Activated T-cell treated with anti-CD3 and anti-CD28 coated beads, Interleukin-2, amount 50 U/mL, for 4 hours (primary cell): Measurements from ENCODE around the gene ZC3H13. TPM values are rescaled to one million over a fixed set of nuclear protein-coding genes. Genes with fewer than 3 reads are reported as not detected.

Source experiments
- ATAC-seq, 2 donors: fragments of 200-7000 bp; cut with Tn5 transposase; one replicate each; pipeline ENCODE4 v1.10.0; 2021
- DNase-seq: peaks from one replicate; pipeline ENCODE4 v3.0.0-alpha.2; 2020
- H3K27me3 Mint-ChIP-seq: one replicate; pipeline ENCODE4 v1.8.0; 2021; ENCODE audit warnings: low read depth, mixed read lengths
- H3K36me3 Mint-ChIP-seq: one replicate; pipeline ENCODE4 v1.8.0; 2022; ENCODE audit warnings: mixed read lengths; ENCODE audit not compliant: insufficient read depth
- H3K4me1 Mint-ChIP-seq: one replicate; pipeline ENCODE4 v1.8.0; 2021; ENCODE audit warnings: low read depth, mixed read lengths
- H3K4me3 Mint-ChIP-seq: one replicate; pipeline ENCODE4 v1.8.0; 2021; ENCODE audit warnings: mild to moderate bottlenecking, moderate library complexity, mixed read lengths
- H3K9me3 Mint-ChIP-seq: one replicate; pipeline ENCODE4 v1.8.0; 2021; ENCODE audit warnings: mixed read lengths
- total RNA-seq, 3 donors: library from RNA; stranded (reverse); gene quantifications; one replicate each; pipeline ENCODE4 v1.2.1, GENCODE V29; 2021

ZC3H13 gene
- total RNA-seq, 3 donors from 2014 or later: 52.2 to 59.7 (median 56.1) TPM

DNA sequence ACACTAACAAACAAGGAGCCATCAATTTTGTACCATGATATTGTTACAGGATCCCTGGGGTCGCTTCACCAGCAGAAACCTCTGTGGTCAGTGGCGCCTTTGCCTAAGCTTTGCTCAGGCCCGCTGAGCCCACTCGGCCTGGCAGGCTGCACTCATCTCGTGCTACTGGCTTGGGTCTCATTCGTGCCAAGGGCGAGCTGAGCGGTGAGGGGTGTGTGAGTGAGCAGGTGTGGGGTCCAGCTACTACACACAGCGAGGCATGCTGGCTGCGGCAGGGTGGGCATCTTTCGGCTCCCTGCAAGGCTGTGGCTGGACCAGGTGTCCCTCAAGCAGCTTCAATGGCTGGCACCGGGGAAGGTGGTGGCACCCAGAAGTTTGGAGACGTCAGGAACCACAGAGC is 33.2 kb upstream of the ZC3H13 start:
- DNase-seq: no peak

DNA sequence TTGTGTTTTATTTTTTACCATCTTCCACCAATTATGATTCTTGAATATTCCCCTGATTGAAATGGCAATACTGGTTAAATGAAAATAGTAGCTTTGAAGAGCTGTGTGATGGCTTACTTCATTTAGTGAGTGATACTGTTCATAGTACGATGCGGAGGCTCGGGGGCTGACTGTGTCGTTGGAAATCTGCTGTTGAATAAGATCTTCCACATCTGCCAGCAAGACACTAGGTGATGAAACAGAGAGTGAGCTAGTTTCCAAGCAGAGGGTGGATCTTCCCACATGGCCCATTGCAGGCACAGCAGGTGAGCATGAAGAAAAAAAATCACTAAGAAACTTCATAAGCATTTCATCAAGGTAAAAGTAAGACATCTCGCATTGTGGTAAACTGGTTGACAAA is 29.8 kb upstream of the ZC3H13 start:
- no peak overlapping the region for H3K4me3 Mint-ChIP-seq
- no peak for DNase-seq
- no peaks in the 10 kb centered on the region for H3K9me3 Mint-ChIP-seq
- H3K36me3 Mint-ChIP-seq: no peaks in the 10 kb centered on the region
- peaks cover 13% of the 10 kb centered on the region for H3K4me1 Mint-ChIP-seq
- no peaks in the 10 kb centered on the region for H3K27me3 Mint-ChIP-seq
- ATAC-seq: no peak

More for the DNA sequence above, 33.2 kb upstream of the ZC3H13 start:
- H3K9me3 Mint-ChIP-seq: no peaks in the 10 kb centered on the region
- H3K27me3 Mint-ChIP-seq: no peaks in the 10 kb centered on the region
- no peak for ATAC-seq
- H3K36me3 Mint-ChIP-seq: no peaks in the 10 kb centered on the region
- no peak overlapping the region for H3K4me3 Mint-ChIP-seq
- H3K4me1 Mint-ChIP-seq: no peaks in the 10 kb centered on the region

DNA sequence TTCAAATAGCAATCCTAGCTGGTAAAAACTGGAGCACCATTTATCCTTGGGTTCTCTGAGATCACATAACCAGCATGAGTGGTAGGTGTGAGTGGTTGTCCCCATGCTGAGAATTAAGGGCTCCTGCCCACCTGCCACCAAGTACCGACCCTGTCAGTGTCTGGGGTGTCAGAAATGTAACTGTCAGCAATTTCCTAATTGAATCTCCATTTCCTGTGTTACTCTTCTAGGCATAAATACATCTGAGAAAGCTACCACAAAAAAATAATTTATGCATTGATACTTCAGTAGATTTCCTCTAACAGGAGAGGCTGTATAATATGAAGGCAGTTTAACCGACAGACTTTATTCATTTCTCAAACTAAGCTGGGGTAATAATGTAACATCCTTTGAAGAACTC is 27.2 kb upstream of the ZC3H13 start:
- peak in 1 of 2 donors; percentile 43 for ATAC-seq

DNA sequence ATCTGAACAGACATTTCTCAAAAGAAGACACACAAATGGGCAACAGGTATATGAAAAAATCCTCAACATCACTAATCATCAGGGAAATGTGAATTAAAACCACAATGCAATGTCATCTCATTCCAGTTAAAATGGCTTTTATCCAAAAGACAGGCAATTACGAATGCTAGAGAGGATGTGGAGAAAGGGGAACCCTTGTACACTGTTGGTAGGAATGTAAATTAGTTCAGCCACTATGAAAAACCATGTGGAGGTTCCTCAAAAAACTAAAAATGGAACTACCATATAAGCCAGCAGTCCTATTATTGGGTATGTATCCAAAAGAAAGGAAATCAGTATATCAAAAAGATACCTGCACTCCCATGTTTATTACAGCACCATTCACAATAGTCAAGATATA is 24.7 kb upstream of the ZC3H13 start:
- Mint-ChIP-seq H3K9me3 (no peaks in the 10 kb centered on the region), H3K27me3 (no peaks in the 10 kb centered on the region), H3K4me3 (no peak overlapping the region), H3K4me1 (peaks cover 13% of the 10 kb centered on the region), H3K36me3 (no peaks in the 10 kb centered on the region)
- no peak for DNase-seq
- no peak for ATAC-seq

More for the DNA sequence above, 27.2 kb upstream of the ZC3H13 start:
- Mint-ChIP-seq H3K27me3 (no peaks in the 10 kb centered on the region), H3K9me3 (no peaks in the 10 kb centered on the region), H3K36me3 (no peaks in the 10 kb centered on the region), H3K4me1 (peaks cover 13% of the 10 kb centered on the region), H3K4me3 (no peak overlapping the region)
- DNase-seq: no peak

DNA sequence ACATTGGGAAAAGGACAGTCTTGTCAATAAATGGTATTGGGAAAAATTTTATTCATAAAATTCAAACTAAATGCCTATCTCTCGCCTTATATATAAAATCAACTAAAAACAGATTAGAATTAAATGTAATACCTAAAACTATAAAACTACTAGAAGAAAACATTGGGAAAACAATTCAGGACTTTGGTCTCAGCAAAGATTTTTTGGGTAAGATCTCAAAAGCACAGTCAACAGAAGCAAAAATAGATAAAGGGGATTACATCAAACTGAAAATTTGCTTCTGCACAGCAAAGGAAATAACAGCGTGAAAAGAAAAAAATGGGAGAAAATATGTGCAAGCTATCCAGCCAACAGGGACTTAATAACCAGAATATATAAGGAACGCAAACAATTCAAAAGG is 24.3 kb upstream of the ZC3H13 start:
- Mint-ChIP-seq H3K4me3 (no peak overlapping the region), H3K9me3 (no peaks in the 10 kb centered on the region), H3K36me3 (no peaks in the 10 kb centered on the region), H3K4me1 (peaks cover 13% of the 10 kb centered on the region), H3K27me3 (no peaks in the 10 kb centered on the region)
- no peak for ATAC-seq
- no peak for DNase-seq

DNA sequence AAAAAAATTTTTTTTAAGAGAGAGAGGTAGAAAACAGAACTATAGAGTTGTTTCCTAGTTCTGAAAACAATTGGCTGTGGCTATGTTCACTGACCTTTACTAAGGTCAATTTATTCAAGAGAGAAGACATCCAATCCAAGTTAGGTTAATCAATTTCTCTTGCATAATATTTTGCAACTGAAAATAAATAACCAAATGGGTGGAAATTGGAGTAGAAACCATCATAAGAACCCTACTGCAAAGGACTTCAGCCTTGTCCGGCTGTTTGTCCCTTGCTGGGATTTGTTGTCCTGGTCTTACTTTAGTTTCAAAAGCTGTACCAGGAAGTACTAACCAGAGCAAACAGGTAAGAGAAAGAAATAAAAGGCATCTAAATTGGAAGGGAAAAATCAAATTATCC is 23.3 kb upstream of the ZC3H13 start:
- no peaks in the 10 kb centered on the region for H3K27me3 Mint-ChIP-seq
- H3K9me3 Mint-ChIP-seq: no peaks in the 10 kb centered on the region
- ATAC-seq (no peak), DNase-seq (no peak)
- no peak overlapping the region for H3K4me3 Mint-ChIP-seq
- no peaks in the 10 kb centered on the region for H3K36me3 Mint-ChIP-seq
- peaks cover 13% of the 10 kb centered on the region for H3K4me1 Mint-ChIP-seq

DNA sequence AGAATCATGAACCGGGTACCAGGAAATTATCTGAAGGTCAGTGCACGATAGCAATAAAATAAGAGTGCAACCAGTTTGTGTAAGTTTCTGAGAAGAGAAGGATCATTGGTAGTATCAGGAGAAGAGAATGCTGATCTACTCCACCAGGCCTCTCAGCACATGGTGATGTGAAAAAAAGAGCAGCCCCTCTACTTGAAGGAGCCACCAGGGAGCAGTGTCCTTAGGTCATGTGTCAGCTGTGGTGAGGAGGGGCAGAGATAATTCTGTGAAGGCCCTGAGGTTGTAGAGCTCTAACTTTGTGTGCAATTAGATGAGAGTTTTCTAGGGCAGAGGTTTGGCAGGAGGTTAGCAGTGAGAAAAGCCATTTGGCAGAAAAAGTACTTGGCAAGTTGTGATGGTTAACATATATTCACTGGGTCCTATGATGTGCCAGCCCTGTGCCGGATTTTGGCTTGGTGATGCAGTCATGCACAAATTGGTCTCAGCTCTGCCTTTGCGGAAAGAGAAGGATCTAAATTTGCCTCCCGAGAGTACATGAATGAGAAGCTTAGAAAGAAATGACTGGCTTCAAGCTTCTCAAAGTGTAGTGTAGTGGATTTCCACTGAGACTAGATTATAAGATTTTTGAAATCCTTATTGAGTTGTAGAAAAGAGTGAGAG is 19.2 kb upstream of the ZC3H13 start:
- peaks cover 3% of the 10 kb centered on the region for H3K27me3 Mint-ChIP-seq

DNA sequence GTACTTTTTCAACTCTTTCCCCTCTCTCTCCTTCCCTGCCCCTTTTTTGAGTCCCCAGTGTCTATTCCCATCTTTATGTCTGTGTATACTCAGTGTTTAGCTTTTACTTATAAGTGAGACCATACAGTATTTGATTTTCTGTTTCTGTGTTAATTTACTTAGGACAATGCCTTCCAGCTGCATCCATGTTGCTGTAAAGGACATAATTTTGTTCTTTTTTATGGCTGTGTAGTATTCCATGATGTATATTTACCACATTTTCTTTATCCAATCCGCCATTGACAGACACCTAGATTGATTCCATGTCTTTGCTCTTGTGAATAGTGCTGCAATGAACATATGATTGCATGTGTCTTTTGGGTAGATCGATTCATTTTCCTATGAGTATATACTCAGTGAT is 10.7 kb upstream of the ZC3H13 start:
- ATAC-seq (no peak), DNase-seq (no peak)
- Mint-ChIP-seq H3K36me3 (no peaks in the 10 kb centered on the region), H3K4me1 (no peaks in the 10 kb centered on the region), H3K9me3 (peaks cover 4% of the 10 kb centered on the region), H3K4me3 (no peak overlapping the region), H3K27me3 (peaks cover 3% of the 10 kb centered on the region)

More for the DNA sequence above, 19.2 kb upstream of the ZC3H13 start:
- no peak for ATAC-seq
- no peak for DNase-seq
- H3K36me3 Mint-ChIP-seq: no peaks in the 10 kb centered on the region
- no peaks in the 10 kb centered on the region for H3K4me1 Mint-ChIP-seq
- H3K9me3 Mint-ChIP-seq: no peaks in the 10 kb centered on the region
- no peak overlapping the region for H3K4me3 Mint-ChIP-seq

DNA sequence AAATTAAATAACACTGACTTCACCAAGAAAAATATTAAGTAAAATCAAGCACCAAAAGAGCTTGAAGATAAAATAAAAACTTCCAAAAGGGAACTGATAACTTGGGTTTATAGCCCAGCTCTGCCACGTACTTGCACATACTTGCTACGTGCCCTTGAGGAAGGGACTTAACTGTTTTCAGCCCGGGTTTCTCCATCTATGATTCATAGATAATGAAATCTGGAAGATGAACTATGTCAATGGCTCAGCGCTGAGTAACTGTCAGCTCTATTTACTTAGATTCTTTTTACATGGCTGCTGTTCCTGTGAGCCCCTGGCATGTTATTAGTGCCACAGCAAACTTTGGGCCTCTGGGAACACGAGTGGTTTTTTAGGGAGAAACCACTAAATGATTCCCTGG is 9.6 kb upstream of the ZC3H13 start:
- Mint-ChIP-seq H3K4me3 (no peak overlapping the region), H3K9me3 (peaks cover 4% of the 10 kb centered on the region), H3K36me3 (no peaks in the 10 kb centered on the region), H3K4me1 (no peaks in the 10 kb centered on the region), H3K27me3 (no peaks in the 10 kb centered on the region)
- ATAC-seq: no peak
- no peak for DNase-seq

DNA sequence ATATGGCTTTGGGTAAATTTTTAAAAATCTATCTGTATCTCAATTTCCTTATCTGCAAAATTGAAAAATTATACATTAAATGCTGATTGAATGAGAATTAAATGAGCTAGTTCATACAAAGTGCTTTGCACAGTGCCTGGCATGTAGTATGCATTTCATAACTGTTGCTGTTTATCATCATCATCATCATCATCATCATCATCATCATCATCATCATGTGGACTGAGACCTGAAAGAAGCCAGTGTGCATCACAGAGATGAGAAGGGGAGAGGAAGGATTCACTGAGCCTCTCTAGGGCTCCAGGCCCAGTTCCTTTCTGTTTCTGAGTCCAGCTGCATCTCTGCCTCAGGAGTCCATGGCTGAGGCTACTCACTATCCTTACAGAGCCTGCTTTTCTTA is 6.9 kb upstream of the ZC3H13 start:
- no peak for ATAC-seq
- Mint-ChIP-seq H3K4me3 (no peak overlapping the region), H3K36me3 (no peaks in the 10 kb centered on the region), H3K27me3 (peaks cover 5% of the 10 kb centered on the region), H3K4me1 (no peaks in the 10 kb centered on the region), H3K9me3 (peaks cover 4% of the 10 kb centered on the region)
- DNase-seq: no peak

DNA sequence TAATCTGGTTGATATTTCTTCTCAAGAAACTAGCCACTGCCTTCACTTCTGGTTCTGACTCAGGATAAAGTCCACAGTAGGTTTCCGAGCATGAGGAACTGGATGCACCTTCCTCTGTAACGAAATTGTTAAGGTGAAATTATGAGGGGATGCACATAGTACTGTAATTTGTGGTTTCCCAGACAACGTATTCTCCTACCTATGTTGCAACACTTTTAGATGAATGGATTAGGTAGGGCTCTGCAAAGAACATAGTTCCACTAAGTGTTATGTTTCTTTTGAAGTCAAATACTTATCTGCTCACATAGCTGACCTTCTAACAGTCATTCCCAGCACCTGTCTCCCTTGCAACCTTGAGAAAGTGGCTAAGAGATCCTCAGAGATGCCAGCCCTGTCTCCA is 5.7 kb upstream of the ZC3H13 start:
- Mint-ChIP-seq H3K27me3 (peaks cover 7% of the 10 kb centered on the region), H3K4me3 (no peak overlapping the region), H3K4me1 (peaks cover 4% of the 10 kb centered on the region), H3K9me3 (peaks cover under 1% of the 10 kb centered on the region), H3K36me3 (no peaks in the 10 kb centered on the region)
- DNase-seq (no peak), ATAC-seq (no peak)

DNA sequence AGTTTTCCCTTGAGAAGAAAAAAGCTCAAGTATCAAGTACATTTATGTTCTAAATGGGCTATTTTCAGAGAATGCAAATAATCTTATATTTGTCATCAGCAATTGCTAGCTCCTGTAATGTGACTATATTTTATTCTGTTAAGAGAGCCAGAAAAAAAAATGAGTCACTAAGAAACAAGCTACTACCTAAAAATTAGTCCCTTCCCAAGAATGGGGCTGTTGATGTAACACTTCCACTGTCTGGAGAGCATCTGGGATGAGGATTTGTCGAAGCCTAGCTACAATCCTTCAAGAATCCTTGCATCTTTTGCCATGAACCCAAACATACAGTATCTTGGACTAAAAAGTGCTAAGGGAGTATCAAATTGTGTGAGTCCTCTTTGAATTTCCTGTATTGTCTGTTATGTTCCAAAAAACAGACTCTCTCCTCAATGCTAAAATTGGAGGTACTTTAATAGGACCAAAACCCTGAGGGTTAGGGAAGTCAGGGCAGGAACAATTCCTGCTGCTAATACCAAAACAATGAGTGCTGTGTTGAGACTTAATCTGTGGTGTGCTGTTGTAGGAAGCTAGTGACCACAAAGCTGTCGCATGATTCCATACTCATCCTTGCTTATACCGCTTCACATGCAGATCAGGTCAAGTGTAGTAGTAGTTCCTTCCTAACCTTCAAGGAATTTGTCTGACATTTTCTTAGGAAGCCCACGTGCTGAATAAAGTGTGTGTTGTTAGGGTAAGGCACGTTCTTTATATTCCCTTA is 4.9 kb upstream of the ZC3H13 start:
- H3K36me3 Mint-ChIP-seq: no peaks in the 10 kb centered on the region
- no peaks in the 10 kb centered on the region for H3K9me3 Mint-ChIP-seq
- peaks cover 10% of the 10 kb centered on the region for H3K27me3 Mint-ChIP-seq
- no peak overlapping the region for H3K4me3 Mint-ChIP-seq
- DNase-seq (no peak), ATAC-seq (no peak)
- H3K4me1 Mint-ChIP-seq: peaks cover 7% of the 10 kb centered on the region

DNA sequence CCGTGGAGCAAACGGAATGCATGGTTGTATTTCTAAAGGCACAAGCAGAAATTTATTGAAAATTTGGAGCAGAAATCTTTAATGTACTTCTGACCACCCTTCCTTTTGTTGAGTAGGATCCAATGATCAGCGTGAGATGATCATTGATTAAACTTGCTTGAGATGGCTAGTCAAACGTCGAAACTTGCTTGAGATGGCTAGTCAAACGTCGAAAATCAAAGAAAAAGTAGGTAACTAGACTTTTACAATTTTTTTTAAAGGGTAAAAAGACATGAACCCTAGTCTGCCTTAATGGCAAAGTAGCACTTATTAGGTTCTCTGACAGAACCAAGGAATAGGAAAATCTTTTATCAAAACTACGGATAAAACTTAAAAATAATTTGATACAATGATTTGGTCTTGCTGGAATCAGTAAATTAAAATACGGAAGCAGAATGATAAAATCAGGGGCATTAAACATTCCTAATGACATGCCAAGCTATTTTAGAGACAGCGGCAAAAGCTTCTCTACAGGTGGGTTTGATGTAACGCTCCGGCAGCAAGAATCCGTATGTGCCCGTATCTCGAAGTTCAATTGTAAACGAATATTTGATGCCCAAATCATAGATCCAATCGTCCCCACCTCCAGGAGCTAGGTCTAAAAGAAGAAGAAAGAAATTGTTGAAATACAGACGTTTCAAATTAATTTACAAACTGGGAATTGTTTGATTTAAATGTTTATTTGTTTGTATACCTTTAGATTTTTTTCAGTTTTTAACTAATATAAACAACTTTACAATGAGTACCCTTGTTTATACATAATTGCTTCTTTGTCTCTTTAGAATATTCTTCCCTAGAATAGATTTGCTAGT is 841 bp upstream of the ZC3H13 start:
- Mint-ChIP-seq H3K4me3 (peak overlapping the region; percentile 91), H3K9me3 (no peaks in the 10 kb centered on the region), H3K4me1 (peaks cover 32% of the 10 kb centered on the region), H3K36me3 (peaks cover 2% of the 10 kb centered on the region), H3K27me3 (peaks cover 10% of the 10 kb centered on the region)
- DNase-seq (no peak), ATAC-seq (no peak)

DNA sequence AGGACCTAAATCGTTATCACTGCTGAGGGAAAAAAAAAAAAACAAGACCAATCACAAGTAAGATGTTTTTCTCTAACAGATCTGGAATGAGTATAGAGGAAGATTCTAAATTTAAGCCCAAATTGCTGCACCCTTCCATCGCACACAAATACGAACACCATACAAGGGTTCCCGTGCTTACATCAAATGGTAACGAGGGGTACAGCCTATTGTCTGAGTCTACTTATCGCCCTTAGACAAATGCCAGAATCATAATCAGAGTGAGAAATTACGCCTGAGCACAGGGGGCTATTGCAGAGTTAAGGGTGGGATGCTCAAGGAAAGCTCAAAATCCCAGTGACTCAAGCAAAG is 603 bp downstream of the ZC3H13 start:
- peak overlapping the region; percentile 91 for H3K4me3 Mint-ChIP-seq
- H3K27me3 Mint-ChIP-seq: peaks cover 10% of the 10 kb centered on the region
- H3K4me1 Mint-ChIP-seq: peaks cover 39% of the 10 kb centered on the region
- peaks cover 2% of the 10 kb centered on the region for H3K36me3 Mint-ChIP-seq
- DNase-seq (no peak), ATAC-seq (peak in 1 of 2 donors; percentile 18)
- H3K9me3 Mint-ChIP-seq: no peaks in the 10 kb centered on the region
